ENCODE measurements around the gene SAP30.

Gene SAP30

DNA sequence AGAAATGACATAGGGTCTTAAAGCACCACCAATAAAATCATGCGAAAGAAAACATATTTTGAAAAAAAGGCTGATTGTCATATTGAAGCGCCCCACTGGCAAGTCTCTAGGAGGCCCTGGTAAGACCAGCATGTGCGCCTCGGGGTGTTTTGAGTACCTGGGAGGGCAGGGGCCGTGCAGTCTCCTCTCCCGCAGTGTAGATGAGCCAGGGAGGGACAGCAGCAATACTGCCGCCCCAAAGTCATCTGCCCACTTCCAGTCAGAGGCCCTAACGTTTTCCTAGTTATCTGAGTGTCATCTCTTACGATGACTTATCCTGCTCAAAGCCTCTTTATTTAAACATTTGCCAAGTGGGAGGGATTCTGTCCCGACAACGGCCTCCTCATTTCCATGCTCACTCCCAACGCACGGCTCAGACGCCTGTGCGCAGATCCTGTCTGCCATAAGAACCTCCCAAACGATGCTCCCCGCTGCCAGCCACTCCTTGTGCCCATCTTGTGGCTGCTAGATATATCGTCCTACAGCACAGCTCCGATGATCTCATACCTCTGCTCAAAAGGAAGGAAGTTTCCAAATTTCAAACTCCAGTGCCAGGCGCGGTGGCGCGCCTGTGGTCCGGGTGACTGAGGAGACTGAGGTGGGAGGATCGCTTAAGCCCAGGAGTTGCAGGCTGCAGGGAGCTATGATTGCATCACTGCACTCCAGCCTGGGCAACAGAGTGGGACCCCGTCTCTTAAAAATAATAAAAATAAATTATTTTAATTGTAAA lies 45.3 kb downstream of the SAP30 start:
- no peak for DNase-seq

DNA sequence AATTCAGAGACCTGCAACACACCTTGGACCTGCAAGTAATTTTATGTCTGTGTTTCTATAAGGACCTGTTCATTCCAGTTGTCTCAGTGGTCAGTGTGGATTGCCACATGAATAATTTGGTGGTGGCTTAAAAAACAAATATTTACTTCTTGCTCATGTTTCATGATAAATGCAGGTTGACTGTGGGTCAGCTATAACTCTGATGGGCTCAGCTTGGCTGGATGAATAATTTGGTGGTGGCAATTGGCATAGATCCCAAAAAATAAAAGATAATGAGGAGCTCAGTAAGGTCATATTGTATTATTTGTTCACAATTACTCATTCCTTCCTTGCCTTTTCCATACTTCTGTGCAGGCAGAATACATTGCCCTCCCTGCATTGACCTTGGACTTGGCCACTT lies 47.1 kb downstream of the SAP30 start:
- no peak for DNase-seq

DNA sequence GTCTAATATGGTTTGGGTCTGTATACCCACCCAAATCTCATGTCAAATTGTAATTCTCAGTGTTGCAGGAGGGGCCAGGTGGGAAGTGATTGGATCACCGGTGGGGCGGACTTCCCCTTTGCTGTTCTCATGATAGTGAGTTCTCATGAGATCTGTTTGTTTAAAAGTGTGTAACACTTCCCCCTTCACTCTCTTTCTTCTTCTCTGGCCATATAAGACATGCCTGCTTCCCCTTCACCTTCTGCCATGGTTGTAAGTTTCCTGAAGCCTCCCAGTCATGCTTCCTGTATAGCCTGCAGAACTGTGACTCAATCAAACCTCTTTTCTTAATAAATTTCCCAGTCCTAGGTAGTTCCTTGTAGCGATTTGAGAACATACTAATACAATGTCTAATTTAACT lies 47.9 kb downstream of the SAP30 start:
- no peak for DNase-seq

DNA sequence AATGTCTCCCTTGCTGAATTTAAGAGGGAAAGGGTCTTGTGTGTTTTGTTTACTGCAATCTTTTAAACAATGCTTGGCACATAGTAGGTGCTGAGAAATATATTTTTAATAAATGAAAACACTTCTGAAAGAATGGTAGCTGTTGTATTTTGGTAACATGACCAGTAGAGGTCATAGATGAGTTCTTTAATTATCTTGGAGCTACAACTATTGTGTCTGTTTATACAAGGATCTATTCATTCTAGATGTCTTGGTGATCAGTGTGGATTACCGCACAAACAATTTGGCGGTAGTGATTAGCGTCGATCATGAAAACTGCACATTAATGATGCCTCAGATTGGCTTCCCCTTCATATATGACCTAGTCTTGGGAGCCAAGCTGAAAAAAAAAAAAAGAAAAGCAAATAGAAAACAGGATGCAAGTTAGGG lies 49.6 kb downstream of the SAP30 start:
- DNase-seq: no peak

DNA sequence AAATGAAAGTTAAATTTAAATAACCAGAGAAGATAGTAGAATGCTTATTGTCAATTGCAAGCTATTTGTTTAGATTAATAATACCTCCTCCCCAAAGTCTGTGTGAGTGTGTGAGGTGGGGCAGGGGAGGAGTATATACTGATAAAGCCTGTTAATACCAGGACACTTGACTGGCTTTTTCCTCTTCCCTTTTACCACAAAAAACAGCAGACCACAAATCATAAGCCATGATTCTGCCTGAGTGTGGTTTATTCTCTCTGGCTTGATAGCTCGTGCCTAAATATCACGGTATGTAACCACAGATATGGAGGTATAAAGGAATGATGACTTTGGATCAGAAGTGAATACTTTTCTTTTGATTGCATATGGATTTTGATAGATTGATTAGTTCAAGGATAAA lies 50.0 kb downstream of the SAP30 start:
- no peak for DNase-seq

DNA sequence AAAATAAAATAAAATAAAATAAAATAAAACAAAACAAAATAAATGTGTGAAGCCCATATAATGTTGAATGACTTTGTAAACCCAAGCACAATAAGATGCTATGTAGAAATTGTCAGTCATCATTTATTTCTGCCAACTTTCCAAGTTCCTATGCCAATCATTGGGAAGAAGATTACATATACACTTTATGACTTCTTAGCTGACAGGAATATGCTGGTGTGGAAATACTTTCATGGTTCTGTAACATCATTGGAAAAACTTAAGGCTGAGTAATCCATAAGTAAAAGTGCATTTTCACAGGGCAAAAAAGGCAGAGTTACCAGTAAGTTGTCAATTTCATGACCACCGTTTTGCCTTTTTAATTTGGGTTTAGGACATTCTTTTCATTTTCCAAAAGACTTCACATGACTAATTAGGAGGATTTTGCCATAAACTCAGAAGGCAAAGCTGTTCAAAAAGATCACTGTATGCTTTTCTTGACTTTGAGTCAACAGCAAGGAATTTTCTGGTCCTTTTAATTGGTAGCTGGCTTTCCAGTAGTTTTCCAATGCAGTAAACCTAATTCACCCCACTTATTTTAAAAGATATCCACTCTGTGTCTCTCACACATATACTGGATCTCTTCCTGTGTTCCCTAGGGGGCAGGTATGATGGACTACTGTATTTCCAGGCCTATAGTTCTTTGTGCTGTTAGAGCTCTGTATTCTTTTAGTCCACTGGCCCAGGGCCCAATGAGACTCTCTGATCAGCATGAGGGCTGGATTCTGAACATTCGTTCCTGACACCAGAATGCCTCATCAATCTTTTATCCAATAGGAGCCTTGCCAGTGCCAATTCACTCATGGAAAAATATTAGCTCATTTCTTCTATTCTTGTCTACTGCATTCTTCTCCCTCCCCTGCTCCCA lies 54.4 kb downstream of the SAP30 start:
- no peak for DNase-seq

DNA sequence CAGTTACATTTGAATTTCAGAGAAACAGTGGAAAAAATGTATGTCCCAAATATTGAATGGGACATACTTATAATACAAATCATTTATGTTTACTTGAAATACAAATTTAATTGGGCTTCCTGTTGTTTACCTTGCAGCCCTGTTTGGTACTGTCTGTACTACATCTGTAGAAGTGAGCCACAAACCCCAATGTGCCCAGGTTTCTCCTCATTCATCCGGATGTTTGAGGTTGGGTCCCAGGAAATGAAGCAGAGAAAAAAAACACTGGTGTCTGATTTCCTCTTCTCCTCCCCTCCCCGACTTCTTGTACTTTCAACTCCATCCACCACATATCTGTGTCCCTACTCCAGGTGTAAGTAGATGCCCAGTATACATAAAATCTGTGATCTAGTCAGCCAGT lies 55.3 kb downstream of the SAP30 start:
- DNase-seq: no peak

Data from activated CD4-positive, alpha-beta T cell treated with anti-CD3 and anti-CD28 coated beads, Interleukin-2, amount 50 U/mL, for 1 hour (primary cell).